ENCODE data around the gene SLC6A11. TPM values are rescaled to one million over a fixed set of nuclear protein-coding genes. Genes with fewer than 3 reads are reported as not detected.

The SLC6A11 gene
- total RNA-seq, 1 experiment from 2014 or later: 1.5 TPM

DNA sequence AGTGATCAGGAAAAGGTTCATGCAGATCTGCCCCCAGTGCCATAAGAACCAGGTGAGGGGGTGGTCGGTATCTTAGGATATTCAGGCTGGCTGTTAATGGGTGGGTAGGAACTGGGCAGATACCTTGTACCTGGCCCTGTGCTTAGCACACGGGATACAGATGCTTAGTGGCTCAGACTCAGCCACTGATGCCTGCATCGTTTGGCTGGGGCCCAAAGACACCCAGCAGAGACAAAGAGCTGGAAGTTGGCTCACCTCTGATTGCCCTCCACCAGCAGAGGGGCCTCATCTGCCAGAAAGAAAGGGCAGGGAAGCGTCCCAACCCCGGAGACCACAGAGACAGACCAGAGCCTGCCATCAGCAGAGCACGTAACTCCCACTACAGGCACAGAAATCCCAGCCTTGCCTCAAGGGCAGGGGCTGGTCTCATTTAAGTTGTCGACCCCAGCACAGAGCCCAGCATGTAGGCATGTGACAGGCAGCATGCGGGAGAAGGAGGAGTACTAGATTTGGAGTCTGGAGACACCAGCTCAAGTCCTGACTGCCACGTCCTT, 112.5 kb downstream of the SLC6A11 start:
- TF ChIP-seq, protein P1, sequence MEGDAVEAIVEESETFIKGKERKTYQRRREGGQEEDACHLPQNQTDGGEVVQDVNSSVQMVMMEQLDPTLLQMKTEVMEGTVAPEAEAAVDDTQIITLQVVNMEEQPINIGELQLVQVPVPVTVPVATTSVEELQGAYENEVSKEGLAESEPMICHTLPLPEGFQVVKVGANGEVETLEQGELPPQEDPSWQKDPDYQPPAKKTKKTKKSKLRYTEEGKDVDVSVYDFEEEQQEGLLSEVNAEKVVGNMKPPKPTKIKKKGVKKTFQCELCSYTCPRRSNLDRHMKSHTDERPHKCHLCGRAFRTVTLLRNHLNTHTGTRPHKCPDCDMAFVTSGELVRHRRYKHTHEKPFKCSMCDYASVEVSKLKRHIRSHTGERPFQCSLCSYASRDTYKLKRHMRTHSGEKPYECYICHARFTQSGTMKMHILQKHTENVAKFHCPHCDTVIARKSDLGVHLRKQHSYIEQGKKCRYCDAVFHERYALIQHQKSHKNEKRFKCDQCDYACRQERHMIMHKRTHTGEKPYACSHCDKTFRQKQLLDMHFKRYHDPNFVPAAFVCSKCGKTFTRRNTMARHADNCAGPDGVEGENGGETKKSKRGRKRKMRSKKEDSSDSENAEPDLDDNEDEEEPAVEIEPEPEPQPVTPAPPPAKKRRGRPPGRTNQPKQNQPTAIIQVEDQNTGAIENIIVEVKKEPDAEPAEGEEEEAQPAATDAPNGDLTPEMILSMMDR (conservative IDR thresholded peaks at IDR 0.05): no peak
- Histone ChIP-seq H2BK5ac (ENCODE audit: insufficient read length, low read length) (no peak overlapping the region), H4K5ac (ENCODE audit: insufficient read length, low read depth, low read length) (no peak overlapping the region), H3K27ac (ENCODE audit: insufficient read length, low read depth, low read length) (no peak overlapping the region), H2BK20ac (ENCODE audit: low read depth, low read length, poor library complexity, severe bottlenecking) (no peak overlapping the region), H2BK120ac (ENCODE audit: low read depth, low read length, poor library complexity, severe bottlenecking) (no peak overlapping the region), H3K56ac (ENCODE audit: insufficient read length, low read depth, low read length) (no peak overlapping the region), H2AK5ac (ENCODE audit: insufficient read length, low read length) (no peak overlapping the region), H3K4me2 (ENCODE audit: insufficient read depth, insufficient read length, low read length) (no peak overlapping the region), H3K79me1 (ENCODE audit: insufficient read depth, low read depth, low read length, poor library complexity, severe bottlenecking) (no peaks in the 10 kb centered on the region), H4K20me1 (ENCODE audit: control insufficient read depth, insufficient read depth, insufficient read length) (no peaks in the 10 kb centered on the region), H3T11ph (ENCODE audit: low read length) (no peak overlapping the region), H3K27me3 (ENCODE audit: insufficient read depth, low read length) (no peaks in the 10 kb centered on the region), H4K91ac (ENCODE audit: insufficient read length, low read depth, low read length) (no peak overlapping the region), H3K9me3 (ENCODE audit: control insufficient read depth, low read depth, low read length) (no peaks in the 10 kb centered on the region), H3K23me2 (ENCODE audit: insufficient read length, low read depth, low read length, poor library complexity, severe bottlenecking) (no peaks in the 10 kb centered on the region), H3K14ac (ENCODE audit: insufficient read depth, low read length) (no peak overlapping the region), H2AFZ (ENCODE audit: low read length) (no peak overlapping the region), H2BK15ac (ENCODE audit: low read depth, low read length) (no peak overlapping the region), H2BK12ac (ENCODE audit: insufficient read length, low read depth, low read length) (no peak overlapping the region), H3K18ac (ENCODE audit: insufficient read length, low read depth, low read length) (no peak overlapping the region), H3K79me2 (ENCODE audit: insufficient read depth, low read length) (no peaks in the 10 kb centered on the region), H4K8ac (replicated peaks; ENCODE audit: insufficient read length, low read depth, low read length) (no peak overlapping the region), H3K4me1 (ENCODE audit: insufficient read depth, low read length) (no peaks in the 10 kb centered on the region), H3K23ac (ENCODE audit: insufficient read length, low read depth, low read length) (no peak overlapping the region), H3K9ac (ENCODE audit: extremely low read depth, insufficient read length, low read length) (no peak overlapping the region), H3K4ac (ENCODE audit: low read depth, low read length) (no peak overlapping the region)
- no peak for DNase-seq
- H3K4me3 Mint-ChIP-seq: no peak overlapping the region
- WGBS (ENCODE audit: extremely low coverage, insufficient read length, low lambda C conversion rate): no CpG with 5 or more reads among the region's 9 CpGs
- peaks cover 7% of the 10 kb centered on the region for H3K27me3 Mint-ChIP-seq (ENCODE audit: low read depth)
- peak overlapping the region in 1 of 3 experiments; percentile 71; a peak in 1 of 7 replicates for H3K27ac Mint-ChIP-seq
- H3K4me1 Mint-ChIP-seq: peaks cover 6 to 13% of the 10 kb centered on the region in 2 experiments
- no peaks in the 10 kb centered on the region for H3K36me3 Mint-ChIP-seq (ENCODE audit: insufficient read depth in 1 of 3, low read depth in 3 of 3)
- H3K9me3 Mint-ChIP-seq: no peaks in the 10 kb centered on the region; a peak in 1 of 5 replicates
